ENCODE data around the gene REEP2. TPM values are rescaled to one million over a fixed set of nuclear protein-coding genes. Genes with fewer than 3 reads are reported as not detected.
"Not testable (repeated sequence)": the region's sequence is repeated elsewhere in the genome, so short reads cannot be mapped to it uniquely, and the experiment has no call there.

Gene REEP2
- total RNA-seq = 5.1 and 5.4 TPM in 2 replicates

- Mint-ChIP-seq H3K27me3 (ENCODE audit: insufficient read depth) (peaks cover 6% of the 10 kb centered on the region), H3K4me1 (ENCODE audit: low read depth) (peaks cover 13% of the 10 kb centered on the region), H3K36me3 (ENCODE audit: low read depth) (peaks cover 20% of the 10 kb centered on the region), H3K9me3 (no peaks in the 10 kb centered on the region), H3K4me3 (peak within 1 kb of the TSS; percentile 77), H3K27ac (peak within 1 kb of the TSS; percentile 67)
- intact Hi-C loops (cut with micrococcal nuclease) = loop anchor here (1.0 kb wide), 7 partner anchors 11 to 964 kb away; partner anchors contain the start of genes BRD8, ETF1 and FAM13B
- peak; percentile 53 for DNase-seq (ENCODE audit: low spot score)
Observed at GRCh38 chr5:138438724-138439476, at the start of gene REEP2. REEP2 (plus strand) TSS chr5:138439057; CDS start chr5:138439209, 152 bp downstream.

- Mint-ChIP-seq H3K27ac (no peak overlapping the region), H3K27me3 (ENCODE audit: insufficient read depth) (no peaks in the 10 kb centered on the region), H3K9me3 (no peaks in the 10 kb centered on the region), H3K4me1 (ENCODE audit: low read depth) (no peaks in the 10 kb centered on the region), H3K4me3 (no peak overlapping the region), H3K36me3 (ENCODE audit: low read depth) (peaks cover 28% of the 10 kb centered on the region)
- intact Hi-C loops (cut with micrococcal nuclease) = no loop called here
- DNase-seq (ENCODE audit: low spot score) = no peak
Observed at GRCh38 chr5:138389332-138389731, 49.5 kb upstream of the REEP2 start.

- H3K4me3 Mint-ChIP-seq; H3K9me3 Mint-ChIP-seq; H3K4me1 Mint-ChIP-seq (ENCODE audit: low read depth); H3K27ac Mint-ChIP-seq; intact Hi-C loops (cut with micrococcal nuclease); H3K27me3 Mint-ChIP-seq (ENCODE audit: insufficient read depth); DNase-seq (ENCODE audit: low spot score): not testable (repeated sequence)
- H3K36me3 Mint-ChIP-seq (ENCODE audit: low read depth) = peaks cover 33% of the 10 kb centered on the region
Observed at GRCh38 chr5:138389911-138390310, 48.9 kb upstream of the REEP2 start.

GRCh38 chr5:138391859-138392386 lies 46.9 kb upstream of the REEP2 start:
- DNase-seq (ENCODE audit: low spot score) = no peak
- no peaks in the 10 kb centered on the region for H3K27me3 Mint-ChIP-seq (ENCODE audit: insufficient read depth)
- H3K36me3 Mint-ChIP-seq (ENCODE audit: low read depth) = peaks cover 32% of the 10 kb centered on the region
- H3K4me3 Mint-ChIP-seq = no peak overlapping the region
- H3K27ac Mint-ChIP-seq = no peak overlapping the region
- no peaks in the 10 kb centered on the region for H3K4me1 Mint-ChIP-seq (ENCODE audit: low read depth)
- no peaks in the 10 kb centered on the region for H3K9me3 Mint-ChIP-seq
- intact Hi-C loops (cut with micrococcal nuclease) = no loop called here

GRCh38 chr5:138402640-138403039 lies 36.2 kb upstream of the REEP2 start:
- intact Hi-C loops (cut with micrococcal nuclease) = no loop called here
- Mint-ChIP-seq H3K27me3 (ENCODE audit: insufficient read depth) (no peaks in the 10 kb centered on the region), H3K4me1 (ENCODE audit: low read depth) (peaks cover 18% of the 10 kb centered on the region), H3K36me3 (ENCODE audit: low read depth) (peaks cover 46% of the 10 kb centered on the region), H3K9me3 (no peaks in the 10 kb centered on the region), H3K27ac (peak overlapping the region; percentile 41), H3K4me3 (no peak overlapping the region)
- DNase-seq (ENCODE audit: low spot score) = no peak

- Mint-ChIP-seq H3K4me1 (ENCODE audit: low read depth) (peaks cover 20% of the 10 kb centered on the region), H3K36me3 (ENCODE audit: low read depth) (peaks cover 32% of the 10 kb centered on the region), H3K27ac (peak overlapping the region; percentile 40), H3K9me3 (no peaks in the 10 kb centered on the region), H3K4me3 (no peak overlapping the region), H3K27me3 (ENCODE audit: insufficient read depth) (no peaks in the 10 kb centered on the region)
- DNase-seq (ENCODE audit: low spot score) = peak; percentile 15
- intact Hi-C loops (cut with micrococcal nuclease) = no loop called here
Observed at GRCh38 chr5:138408023-138408422, 30.8 kb upstream of the REEP2 start.

- H3K36me3 Mint-ChIP-seq (ENCODE audit: low read depth) = peaks cover 29% of the 10 kb centered on the region
- H3K27me3 Mint-ChIP-seq (ENCODE audit: insufficient read depth); H3K4me3 Mint-ChIP-seq; H3K27ac Mint-ChIP-seq; H3K9me3 Mint-ChIP-seq; DNase-seq (ENCODE audit: low spot score): not testable (repeated sequence)
- H3K4me1 Mint-ChIP-seq (ENCODE audit: low read depth) = peaks cover 17% of the 10 kb centered on the region
- intact Hi-C loops (cut with micrococcal nuclease) = loop anchor here (1.0 kb wide), 1 partner anchor 231 kb away; no protein-coding TSS in a partner anchor
Observed at GRCh38 chr5:138410996-138411640, 27.7 kb upstream of the REEP2 start.

- intact Hi-C loops (cut with micrococcal nuclease) = no loop called here
- H3K4me3 Mint-ChIP-seq = no peak overlapping the region
- H3K27ac Mint-ChIP-seq = no peak overlapping the region
- DNase-seq (ENCODE audit: low spot score) = no peak
- H3K4me1 Mint-ChIP-seq (ENCODE audit: low read depth) = no peaks in the 10 kb centered on the region
- H3K9me3 Mint-ChIP-seq = no peaks in the 10 kb centered on the region
- H3K27me3 Mint-ChIP-seq (ENCODE audit: insufficient read depth) = no peaks in the 10 kb centered on the region
- peaks cover 34% of the 10 kb centered on the region for H3K36me3 Mint-ChIP-seq (ENCODE audit: low read depth)
Observed at GRCh38 chr5:138418444-138418843, 20.4 kb upstream of the REEP2 start.

GRCh38 chr5:138425079-138425478 lies 13.8 kb upstream of the REEP2 start:
- Mint-ChIP-seq H3K36me3 (ENCODE audit: low read depth) (peaks cover 48% of the 10 kb centered on the region), H3K4me1 (ENCODE audit: low read depth) (no peaks in the 10 kb centered on the region), H3K27ac (no peak overlapping the region), H3K4me3 (no peak overlapping the region), H3K9me3 (no peaks in the 10 kb centered on the region), H3K27me3 (ENCODE audit: insufficient read depth) (no peaks in the 10 kb centered on the region)
- intact Hi-C loops (cut with micrococcal nuclease) = no loop called here
- DNase-seq (ENCODE audit: low spot score) = no peak

- no peaks in the 10 kb centered on the region for H3K9me3 Mint-ChIP-seq
Observed at GRCh38 chr5:138435943-138436342, 2.9 kb upstream of the REEP2 start.

GRCh38 chr5:138438003-138438723 lies 694 bp upstream of the REEP2 start:
- peak overlapping the region; percentile 67 for H3K27ac Mint-ChIP-seq
- peaks cover 6% of the 10 kb centered on the region for H3K27me3 Mint-ChIP-seq (ENCODE audit: insufficient read depth)
- peaks cover 20% of the 10 kb centered on the region for H3K36me3 Mint-ChIP-seq (ENCODE audit: low read depth)
- H3K9me3 Mint-ChIP-seq = no peaks in the 10 kb centered on the region
- intact Hi-C loops (cut with micrococcal nuclease) = no loop called here
- H3K4me1 Mint-ChIP-seq (ENCODE audit: low read depth) = peaks cover 13% of the 10 kb centered on the region
- DNase-seq (ENCODE audit: low spot score) = no peak
- H3K4me3 Mint-ChIP-seq = peak overlapping the region; percentile 75

More at GRCh38 chr5:138435943-138436342, 2.9 kb upstream of the REEP2 start:
- peaks cover 27% of the 10 kb centered on the region for H3K36me3 Mint-ChIP-seq (ENCODE audit: low read depth)
- H3K4me3 Mint-ChIP-seq = no peak overlapping the region
- H3K27me3 Mint-ChIP-seq (ENCODE audit: insufficient read depth) = peaks cover 6% of the 10 kb centered on the region
- intact Hi-C loops (cut with micrococcal nuclease) = no loop called here
- DNase-seq (ENCODE audit: low spot score) = no peak
- H3K27ac Mint-ChIP-seq = no peak overlapping the region
- peaks cover 13% of the 10 kb centered on the region for H3K4me1 Mint-ChIP-seq (ENCODE audit: low read depth)

GRCh38 chr5:138439477-138440158 lies 761 bp downstream of the REEP2 start:
- Mint-ChIP-seq H3K27ac (no peak overlapping the region), H3K4me3 (peak overlapping the region; percentile 77), H3K27me3 (ENCODE audit: insufficient read depth) (peaks cover 6% of the 10 kb centered on the region), H3K9me3 (no peaks in the 10 kb centered on the region), H3K4me1 (ENCODE audit: low read depth) (peaks cover 13% of the 10 kb centered on the region), H3K36me3 (ENCODE audit: low read depth) (peaks cover 19% of the 10 kb centered on the region)
- no peak for DNase-seq (ENCODE audit: low spot score)
- intact Hi-C loops (cut with micrococcal nuclease) = loop anchor here (1.0 kb wide), 7 partner anchors 11 to 964 kb away; partner anchors contain the start of genes BRD8, ETF1 and FAM13B
